ENCODE measurements around the gene SRPRB. TPM values are rescaled to one million over a fixed set of nuclear protein-coding genes. Genes with fewer than 3 reads are reported as not detected.

The SRPRB gene
- total and polyA plus RNA-seq, 7 donors = 4.2 to 33.3 (median 14.9) TPM

DNA sequence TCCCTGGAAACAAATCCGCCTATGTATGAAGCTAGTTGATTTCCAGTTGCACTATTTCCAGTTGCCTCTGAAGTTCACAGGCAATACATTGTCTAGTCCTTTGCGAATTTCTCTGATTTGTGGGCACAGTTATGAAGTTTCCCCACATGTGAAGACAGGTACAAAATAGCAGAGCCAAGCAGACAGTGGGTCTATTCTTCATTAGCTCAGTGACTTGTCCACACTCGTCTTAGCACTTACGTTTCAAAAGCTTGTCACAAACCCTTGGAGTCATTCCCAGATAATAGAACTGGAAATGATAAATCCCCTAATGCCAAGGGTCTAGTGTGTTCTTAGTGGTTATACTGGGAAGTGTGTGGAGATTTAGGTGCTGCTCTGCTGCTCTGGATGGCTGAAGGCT lies 14.5 kb downstream of the SRPRB start:
- WGBS, 2 donors = 96% methylated on average over 4 of the region's 4 CpGs
- intact Hi-C loops (cut with DNase I) = no loop called here
- TF ChIP-seq POLR2A (IDR thresholded peaks at IDR 0.05) (no peak), POLR2AphosphoS5 (IDR thresholded peaks at IDR 0.05) (no peak), EP300 (IDR thresholded peaks at IDR 0.05) (no peak)
- TF ChIP-seq, protein P1, sequence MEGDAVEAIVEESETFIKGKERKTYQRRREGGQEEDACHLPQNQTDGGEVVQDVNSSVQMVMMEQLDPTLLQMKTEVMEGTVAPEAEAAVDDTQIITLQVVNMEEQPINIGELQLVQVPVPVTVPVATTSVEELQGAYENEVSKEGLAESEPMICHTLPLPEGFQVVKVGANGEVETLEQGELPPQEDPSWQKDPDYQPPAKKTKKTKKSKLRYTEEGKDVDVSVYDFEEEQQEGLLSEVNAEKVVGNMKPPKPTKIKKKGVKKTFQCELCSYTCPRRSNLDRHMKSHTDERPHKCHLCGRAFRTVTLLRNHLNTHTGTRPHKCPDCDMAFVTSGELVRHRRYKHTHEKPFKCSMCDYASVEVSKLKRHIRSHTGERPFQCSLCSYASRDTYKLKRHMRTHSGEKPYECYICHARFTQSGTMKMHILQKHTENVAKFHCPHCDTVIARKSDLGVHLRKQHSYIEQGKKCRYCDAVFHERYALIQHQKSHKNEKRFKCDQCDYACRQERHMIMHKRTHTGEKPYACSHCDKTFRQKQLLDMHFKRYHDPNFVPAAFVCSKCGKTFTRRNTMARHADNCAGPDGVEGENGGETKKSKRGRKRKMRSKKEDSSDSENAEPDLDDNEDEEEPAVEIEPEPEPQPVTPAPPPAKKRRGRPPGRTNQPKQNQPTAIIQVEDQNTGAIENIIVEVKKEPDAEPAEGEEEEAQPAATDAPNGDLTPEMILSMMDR (IDR thresholded peaks at IDR 0.05) = no peak
- Histone ChIP-seq H3K4me1 (no peaks in the 10 kb centered on the region), H3K27ac (no peak overlapping the region), H3K27me3 (no peaks in the 10 kb centered on the region), H3K36me3 (peaks cover 11 to 92% (median 20%) of the 10 kb centered on the region in 4 donors), H3K9me3 (no peaks in the 10 kb centered on the region), H3K4me3 (no peak overlapping the region)
- no peak for DNase-seq

DNA sequence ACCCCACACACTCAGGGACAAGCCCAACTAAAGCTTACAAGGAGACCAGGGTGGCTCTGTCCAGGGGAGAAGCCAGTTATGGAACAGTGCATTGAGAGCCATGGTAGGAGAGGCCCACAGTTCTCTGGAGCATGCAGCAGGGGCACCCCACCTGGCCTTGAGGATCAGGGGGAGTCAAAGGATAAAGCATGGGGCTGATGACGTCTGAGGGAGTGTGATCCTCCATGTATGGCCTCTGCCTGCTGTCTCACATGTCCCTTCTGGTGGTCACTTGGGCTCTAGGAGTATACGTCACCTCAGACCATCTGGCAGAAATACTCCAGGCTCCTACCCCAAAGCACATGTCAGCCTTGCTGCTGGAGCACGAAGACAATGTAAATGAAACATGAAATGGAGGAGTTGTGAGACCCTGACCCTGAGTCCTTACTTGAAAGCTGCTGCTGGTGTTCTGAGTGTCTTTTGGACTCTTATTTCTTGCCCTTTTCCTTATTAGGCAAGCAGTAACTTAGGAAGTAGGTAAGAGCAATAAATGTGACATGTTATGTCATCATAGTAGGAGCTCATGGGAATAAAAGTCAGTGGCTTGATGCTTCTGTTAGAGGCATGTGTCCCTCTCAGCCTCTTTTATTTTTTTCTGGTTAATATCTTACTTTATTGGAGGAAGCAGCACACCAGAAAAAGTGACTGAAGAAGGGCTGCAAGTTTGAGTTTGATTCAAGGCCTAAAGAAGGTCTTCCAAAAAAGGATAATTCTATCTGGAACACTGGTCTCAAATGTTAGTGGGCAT lies 15.5 kb downstream of the SRPRB start:
- Histone ChIP-seq H3K27ac (no peak overlapping the region), H3K4me1 (no peaks in the 10 kb centered on the region), H3K36me3 (peaks cover 11 to 84% (median 18%) of the 10 kb centered on the region in 4 donors), H3K4me3 (no peak overlapping the region), H3K9me3 (no peaks in the 10 kb centered on the region), H3K27me3 (no peaks in the 10 kb centered on the region)
- TF ChIP-seq POLR2AphosphoS5 (IDR thresholded peaks at IDR 0.05) = no peak
- TF ChIP-seq, protein P1 (IDR thresholded peaks at IDR 0.05) = no peak
- TF ChIP-seq POLR2A (IDR thresholded peaks at IDR 0.05) = no peak
- no peak for TF ChIP-seq EP300 (IDR thresholded peaks at IDR 0.05)
- intact Hi-C loops (cut with DNase I) = no loop called here
- no peak for DNase-seq
- WGBS, 2 donors = 87 to 90% methylated on average over 3 of the region's 3 CpGs

DNA sequence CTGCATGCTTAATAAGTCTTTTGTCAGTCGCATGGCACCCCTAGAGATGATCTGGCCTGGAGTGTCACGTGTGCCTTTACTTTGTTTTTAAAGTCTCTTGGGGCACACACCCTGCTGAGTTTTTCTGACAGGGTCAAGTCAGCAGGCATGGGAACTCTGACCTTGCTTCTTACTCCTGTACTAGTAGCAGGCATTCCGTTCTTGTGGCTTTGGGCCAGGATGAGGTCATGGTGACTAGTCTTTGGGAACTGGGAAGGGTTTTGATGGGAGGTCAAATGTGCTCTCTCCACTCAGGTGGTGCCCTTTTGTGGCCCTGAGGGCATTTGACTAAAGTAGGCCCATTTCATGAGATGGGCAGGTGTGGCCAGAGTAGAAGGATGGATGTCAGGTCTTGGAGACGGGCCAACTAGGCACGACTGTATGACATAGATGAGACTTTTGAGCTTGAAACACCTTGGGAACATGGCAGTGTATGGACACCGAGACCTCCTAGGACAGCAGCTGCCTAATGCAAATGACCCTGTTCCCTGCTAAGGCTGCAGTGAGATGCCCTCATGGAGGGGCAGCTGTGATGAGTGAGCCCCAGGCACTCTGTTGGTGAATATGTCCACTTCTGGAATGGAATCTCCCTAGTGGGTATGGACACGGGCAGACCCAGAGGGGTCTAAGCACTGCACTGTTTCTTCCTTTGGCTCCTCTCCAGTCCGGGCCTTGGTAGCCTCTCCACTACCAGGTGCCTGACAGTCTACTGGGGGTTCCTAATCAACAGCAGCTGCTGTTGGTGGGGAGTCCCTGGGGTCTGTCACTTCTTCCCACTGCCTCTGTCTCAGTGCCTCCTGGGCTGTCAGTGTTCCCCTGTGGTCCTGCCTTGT lies 16.4 kb downstream of the SRPRB start:
- Histone ChIP-seq H3K4me1 (no peaks in the 10 kb centered on the region), H3K36me3 (peaks cover 11 to 75% (median 18%) of the 10 kb centered on the region in 4 donors)

DNA sequence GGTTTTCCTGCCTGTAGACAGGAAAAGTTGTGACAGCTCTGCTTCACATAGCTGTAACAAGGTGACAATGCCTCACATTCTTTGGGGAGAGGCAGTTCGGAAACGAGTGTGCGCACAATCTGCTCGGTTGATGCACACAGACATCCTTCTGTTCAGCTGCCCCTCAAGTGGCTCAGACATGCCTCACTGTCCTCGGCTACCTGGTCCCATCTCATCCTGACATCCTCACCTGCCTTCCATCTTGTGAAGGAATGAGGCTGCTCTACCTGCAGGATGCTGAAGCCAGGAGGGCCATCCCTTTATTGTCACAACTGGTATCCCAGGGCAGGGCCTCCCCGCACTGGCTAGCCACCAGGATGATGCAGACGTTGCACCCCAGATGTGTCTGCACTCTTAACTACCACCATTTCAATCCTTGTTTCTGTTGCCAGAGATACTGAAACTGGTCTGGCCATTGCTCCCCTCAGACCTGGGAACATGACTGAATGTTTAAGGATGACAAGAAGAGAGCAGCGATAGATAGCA lies 19.4 kb downstream of the SRPRB start:
- no peak for DNase-seq
- Histone ChIP-seq H3K4me1 (no peaks in the 10 kb centered on the region), H3K9me3 (no peaks in the 10 kb centered on the region), H3K27me3 (no peaks in the 10 kb centered on the region), H3K27ac (no peak overlapping the region), H3K4me3 (no peak overlapping the region), H3K36me3 (peaks cover 9 to 50% (median 10%) of the 10 kb centered on the region in 4 donors)
- TF ChIP-seq POLR2AphosphoS5 (IDR thresholded peaks at IDR 0.05) (no peak), POLR2A (IDR thresholded peaks at IDR 0.05) (no peak), EP300 (IDR thresholded peaks at IDR 0.05) (no peak)
- TF ChIP-seq, protein P1 (IDR thresholded peaks at IDR 0.05) = no peak
- 88% methylated on average over 8 of the region's 8 CpGs for WGBS, 2 donors
- intact Hi-C loops (cut with DNase I) = no loop called here

More for the DNA sequence above, 16.4 kb downstream of the SRPRB start:
- WGBS, 2 donors = 84 to 86% methylated on average over 8 of the region's 8 CpGs
- H3K27me3 ChIP-seq = no peaks in the 10 kb centered on the region
- no peaks in the 10 kb centered on the region for H3K9me3 ChIP-seq
- no peak overlapping the region for H3K4me3 ChIP-seq
- DNase-seq = no peak
- TF ChIP-seq POLR2AphosphoS5 (IDR thresholded peaks at IDR 0.05) (no peak), POLR2A (IDR thresholded peaks at IDR 0.05) (no peak), EP300 (IDR thresholded peaks at IDR 0.05) (no peak)
- TF ChIP-seq, protein P1 (IDR thresholded peaks at IDR 0.05) = no peak
- intact Hi-C loops (cut with DNase I) = no loop called here
- no peak overlapping the region for H3K27ac ChIP-seq
